Measurements from ENCODE around the gene RRAS2.
"Not testable (repeated sequence)": the region's sequence is repeated elsewhere in the genome, so short reads cannot be mapped to it uniquely, and the experiment has no call there.

The RRAS2 gene

GRCh38 chr11:14305649-14306048 is 53.3 kb downstream of the RRAS2 start:
- no peak for DNase-seq

- DNase-seq = no peak
These were observed 54.4 kb downstream of the RRAS2 start for GRCh38 chr11:14304601-14305000.

GRCh38 chr11:14300661-14301304 is 58.2 kb downstream of the RRAS2 start:
- peak; percentile 56 for DNase-seq

GRCh38 chr11:14299921-14300320 is 59.1 kb downstream of the RRAS2 start:
- no peak for DNase-seq

- DNase-seq = no peak
These were observed 68.6 kb downstream of the RRAS2 start for GRCh38 chr11:14290422-14290821.

GRCh38 chr11:14288189-14288935 is 70.6 kb downstream of the RRAS2 start:
- no peak for DNase-seq

- DNase-seq = not testable (repeated sequence)
These were observed 80.1 kb downstream of the RRAS2 start for GRCh38 chr11:14278869-14279268.

- DNase-seq = no peak
These were observed 83.9 kb downstream of the RRAS2 start for GRCh38 chr11:14275076-14275475.

GRCh38 chr11:14273895-14274294 is 85.1 kb downstream of the RRAS2 start:
- DNase-seq = no peak

- DNase-seq = peak; percentile 15
These were observed 88.1 kb downstream of the RRAS2 start for GRCh38 chr11:14270690-14271542.

- no peak for DNase-seq
These were observed 89.0 kb downstream of the RRAS2 start for GRCh38 chr11:14269692-14270573.

GRCh38 chr11:14267861-14268635 is 90.9 kb downstream of the RRAS2 start:
- no peak for DNase-seq

- no peak for DNase-seq
These were observed 92.4 kb downstream of the RRAS2 start for GRCh38 chr11:14266622-14267021.

GRCh38 chr11:14264966-14265365 is 94.0 kb downstream of the RRAS2 start:
- no peak for DNase-seq

- DNase-seq = no peak
These were observed 96.6 kb downstream of the RRAS2 start for GRCh38 chr11:14262271-14262846.

- DNase-seq = no peak
These were observed 97.9 kb downstream of the RRAS2 start for GRCh38 chr11:14261066-14261465.

GRCh38 chr11:14259878-14260277 is 99.1 kb downstream of the RRAS2 start:
- no peak for DNase-seq

GRCh38 chr11:14259186-14259784 is 99.7 kb downstream of the RRAS2 start:
- no peak for DNase-seq

GRCh38 chr11:14258221-14258935 is 100.6 kb downstream of the RRAS2 start:
- no peak for DNase-seq

GRCh38 chr11:14255238-14255534 is 103.8 kb downstream of the RRAS2 start:
- DNase-seq = no peak
